Measurements from ENCODE around the gene KSR2.

- TF ChIP-seq, protein P1, sequence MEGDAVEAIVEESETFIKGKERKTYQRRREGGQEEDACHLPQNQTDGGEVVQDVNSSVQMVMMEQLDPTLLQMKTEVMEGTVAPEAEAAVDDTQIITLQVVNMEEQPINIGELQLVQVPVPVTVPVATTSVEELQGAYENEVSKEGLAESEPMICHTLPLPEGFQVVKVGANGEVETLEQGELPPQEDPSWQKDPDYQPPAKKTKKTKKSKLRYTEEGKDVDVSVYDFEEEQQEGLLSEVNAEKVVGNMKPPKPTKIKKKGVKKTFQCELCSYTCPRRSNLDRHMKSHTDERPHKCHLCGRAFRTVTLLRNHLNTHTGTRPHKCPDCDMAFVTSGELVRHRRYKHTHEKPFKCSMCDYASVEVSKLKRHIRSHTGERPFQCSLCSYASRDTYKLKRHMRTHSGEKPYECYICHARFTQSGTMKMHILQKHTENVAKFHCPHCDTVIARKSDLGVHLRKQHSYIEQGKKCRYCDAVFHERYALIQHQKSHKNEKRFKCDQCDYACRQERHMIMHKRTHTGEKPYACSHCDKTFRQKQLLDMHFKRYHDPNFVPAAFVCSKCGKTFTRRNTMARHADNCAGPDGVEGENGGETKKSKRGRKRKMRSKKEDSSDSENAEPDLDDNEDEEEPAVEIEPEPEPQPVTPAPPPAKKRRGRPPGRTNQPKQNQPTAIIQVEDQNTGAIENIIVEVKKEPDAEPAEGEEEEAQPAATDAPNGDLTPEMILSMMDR (IDR thresholded peaks at IDR 0.05; ENCODE audit: low read depth, low read length, poor library complexity, severe bottlenecking), result no peak
- no peak for TF ChIP-seq EZH2phosphoT487 (IDR thresholded peaks at IDR 0.05; ENCODE audit: borderline replicate concordance, low read length)
Measured at GRCh38 chr12:117574655-117575054, 394.1 kb downstream of the KSR2 start.
